Activated T-cell treated with anti-CD3 and anti-CD28 coated beads for 48 hours (primary cell): ENCODE data around the gene HOXC12.

Source experiments
- DNase-seq: peaks from one replicate; pipeline ENCODE4 v3.0.0-alpha.2; 2020; ENCODE audit warnings: low read depth

The HOXC12 gene

GRCh38 chr12:53972152-53972702, 17.5 kb downstream of the HOXC12 start:
- no peak for DNase-seq

GRCh38 chr12:53972722-53973235, 18.1 kb downstream of the HOXC12 start, which contains the start of gene HOXC11:
Gene HOXC11, plus strand, starts transcription at chr12:53973126. Its CDS starts 116 bp downstream, at chr12:53973242.
- no peak for DNase-seq

- DNase-seq: no peak
Observed at GRCh38 chr12:53973236-53974042, 18.7 kb downstream of the HOXC12 start.

GRCh38 chr12:53974084-53975063, 19.7 kb downstream of the HOXC12 start, which contains the start of gene HOTAIR:
Gene HOTAIR, minus strand, starts transcription at chr12:53974954.
- no peak for DNase-seq

- DNase-seq: no peak
Observed at GRCh38 chr12:53975064-53975471, 20.4 kb downstream of the HOXC12 start.

GRCh38 chr12:53975479-53976152, 20.9 kb downstream of the HOXC12 start:
- DNase-seq: no peak

- no peak for DNase-seq
Observed at GRCh38 chr12:53976172-53976822, 21.6 kb downstream of the HOXC12 start.

GRCh38 chr12:53976823-53977595, 22.3 kb downstream of the HOXC12 start:
- no peak for DNase-seq

GRCh38 chr12:53977596-53978445, 23.1 kb downstream of the HOXC12 start:
- DNase-seq: no peak

- DNase-seq: no peak
Observed at GRCh38 chr12:53978477-53979356, 24.0 kb downstream of the HOXC12 start.

GRCh38 chr12:53980104-53980801, 25.6 kb downstream of the HOXC12 start:
- DNase-seq: no peak

- DNase-seq: no peak
Observed at GRCh38 chr12:53980802-53981496, 26.2 kb downstream of the HOXC12 start.

- no peak for DNase-seq
Observed at GRCh38 chr12:53981634-53982565, 27.2 kb downstream of the HOXC12 start.

- DNase-seq: no peak
Observed at GRCh38 chr12:53982648-53983567, 28.2 kb downstream of the HOXC12 start.

- no peak for DNase-seq
Observed at GRCh38 chr12:53983568-53983949, 28.9 kb downstream of the HOXC12 start.
